ENCODE data around the gene FLT3LG.

Gene FLT3LG

GRCh38 chr19:49473868-49474541, at the start of gene FLT3LG:
TSS of gene FLT3LG (plus strand) at chr19:49474215. CDS start at chr19:49474640, 425 bp downstream.
- Histone ChIP-seq H3K4me1 (ENCODE audit: control insufficient read depth in 1 of 2, insufficient read depth in 1 of 2, low read depth in 1 of 2, low read length in 1 of 2) (peaks cover 11 to 24% of the 10 kb centered on the region in 2 experiments), H3K27ac (peak within 1 kb of the TSS; percentile 84), H3K27me3 (peaks cover 8% of the 10 kb centered on the region), H3K4me3 (ENCODE audit: low read depth in 1 of 2, low read length in 1 of 2) (peak within 1 kb of the TSS; percentile 61 to 82), H3K36me3 (no peaks in the 10 kb centered on the region), H3K9me3 (no peaks in the 10 kb centered on the region)
- TF ChIP-seq CTCF (IDR thresholded peaks at IDR 0.05): peak; percentile 97

GRCh38 chr19:49425178-49425577, 48.8 kb upstream of the FLT3LG start, which contains the start of gene GFY:
TSS of gene GFY (plus strand) at chr19:49425388. CDS start at chr19:49426431, 1,043 bp downstream.
- Histone ChIP-seq H3K27ac (no peak within 1 kb of the TSS), H3K9me3 (no peaks in the 10 kb centered on the region), H3K4me1 (ENCODE audit: control insufficient read depth in 1 of 2, insufficient read depth in 1 of 2, low read depth in 1 of 2, low read length in 1 of 2) (peaks cover 13 to 19% of the 10 kb centered on the region in 2 experiments), H3K27me3 (peaks cover 100% of the 10 kb centered on the region), H3K4me3 (ENCODE audit: low read depth in 1 of 2, low read length in 1 of 2) (no peak within 1 kb of the TSS), H3K36me3 (no peaks in the 10 kb centered on the region)
- TF ChIP-seq CTCF (IDR thresholded peaks at IDR 0.05): no peak

- H3K36me3 ChIP-seq: no peaks in the 10 kb centered on the region
- H3K9me3 ChIP-seq: no peaks in the 10 kb centered on the region
- H3K4me1 ChIP-seq (ENCODE audit: control insufficient read depth in 1 of 2, insufficient read depth in 1 of 2, low read depth in 1 of 2, low read length in 1 of 2): peaks cover 12 to 17% of the 10 kb centered on the region in 2 experiments
- no peak for TF ChIP-seq CTCF (IDR thresholded peaks at IDR 0.05)
- H3K27me3 ChIP-seq: peaks cover 100% of the 10 kb centered on the region
- H3K4me3 ChIP-seq (ENCODE audit: low read depth in 1 of 2, low read length in 1 of 2): no peak overlapping the region
- no peak overlapping the region for H3K27ac ChIP-seq
Observed at GRCh38 chr19:49425922-49426592, 48.0 kb upstream of the FLT3LG start.

GRCh38 chr19:49427339-49427738, 46.7 kb upstream of the FLT3LG start:
- H3K27me3 ChIP-seq: peaks cover 100% of the 10 kb centered on the region
- H3K36me3 ChIP-seq: no peaks in the 10 kb centered on the region
- H3K4me3 ChIP-seq (ENCODE audit: low read depth in 1 of 2, low read length in 1 of 2): no peak overlapping the region
- peaks cover 6 to 11% of the 10 kb centered on the region in 2 experiments for H3K4me1 ChIP-seq (ENCODE audit: control insufficient read depth in 1 of 2, insufficient read depth in 1 of 2, low read depth in 1 of 2, low read length in 1 of 2)
- no peak overlapping the region for H3K27ac ChIP-seq
- H3K9me3 ChIP-seq: no peaks in the 10 kb centered on the region
- no peak for TF ChIP-seq CTCF (IDR thresholded peaks at IDR 0.05)

GRCh38 chr19:49427855-49428546, 46.0 kb upstream of the FLT3LG start:
- H3K4me3 ChIP-seq (ENCODE audit: low read depth in 1 of 2, low read length in 1 of 2): no peak overlapping the region
- H3K27me3 ChIP-seq: peaks cover 100% of the 10 kb centered on the region

More at GRCh38 chr19:49427855-49428546, 46.0 kb upstream of the FLT3LG start:
- H3K27ac ChIP-seq: no peak overlapping the region
- peaks cover 0 to 5% of the 10 kb centered on the region in 2 experiments for H3K4me1 ChIP-seq (ENCODE audit: control insufficient read depth in 1 of 2, insufficient read depth in 1 of 2, low read depth in 1 of 2, low read length in 1 of 2)
- no peaks in the 10 kb centered on the region for H3K36me3 ChIP-seq
- TF ChIP-seq CTCF (IDR thresholded peaks at IDR 0.05): no peak
- H3K9me3 ChIP-seq: no peaks in the 10 kb centered on the region
